Activated CD4-positive, alpha-beta T cell treated with anti-CD3 and anti-CD28 coated beads for 1 hour (primary cell): Measurements from ENCODE around the gene NTRK1.

ENCODE experiments used
- DNase-seq: peaks from one replicate; pipeline ENCODE4 v3.0.0-alpha.2; 2020

Gene NTRK1

GRCh38 chr1:156883919-156884318, 23.3 kb downstream of the NTRK1 start:
- no peak for DNase-seq

- no peak for DNase-seq
These were observed 24.0 kb downstream of the NTRK1 start for GRCh38 chr1:156884560-156885184.

DNA sequence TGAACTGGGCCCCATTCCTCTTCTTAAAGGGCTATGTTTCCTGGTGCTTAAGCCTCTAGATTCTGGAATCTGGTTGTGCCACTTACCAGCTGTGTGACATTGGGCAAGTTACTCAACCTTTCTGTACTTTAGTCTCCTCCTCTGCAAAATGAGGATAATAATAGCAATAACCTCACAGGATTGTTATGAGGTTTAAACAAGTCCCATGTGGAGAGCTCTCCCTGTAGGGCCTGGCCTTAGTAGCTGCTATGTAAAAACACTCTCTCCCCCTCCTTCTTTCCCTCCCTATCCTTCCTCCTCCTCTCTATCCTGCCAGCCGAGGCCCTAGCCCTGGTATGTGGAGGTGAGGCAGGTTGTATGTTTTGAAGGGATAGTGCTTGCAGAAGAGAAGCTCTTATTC, 24.6 kb downstream of the NTRK1 start:
- DNase-seq = no peak

DNA sequence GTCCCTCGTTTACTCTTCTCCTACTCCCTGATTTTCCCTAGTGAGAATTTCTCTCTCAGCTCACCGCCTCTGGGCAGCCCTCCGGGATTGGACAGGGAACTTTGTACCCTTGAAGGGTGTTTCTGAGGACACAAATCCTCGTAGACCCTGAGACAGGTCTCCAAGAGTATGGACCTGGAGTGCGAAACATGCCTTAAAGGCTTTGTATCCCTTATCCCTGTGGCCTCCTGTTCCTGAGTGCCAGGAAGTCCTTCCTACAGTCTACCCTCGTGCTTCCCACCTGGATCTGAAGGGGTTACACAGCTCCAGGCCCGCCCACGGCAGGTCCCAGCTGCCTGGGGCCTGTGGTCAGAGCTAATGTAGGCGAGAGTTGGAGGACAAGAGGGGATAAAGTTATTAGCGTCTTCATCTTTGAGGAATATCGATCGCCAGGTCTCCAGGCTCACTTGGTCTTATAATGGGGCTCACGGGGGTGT, 25.3 kb downstream of the NTRK1 start:
- no peak for DNase-seq

GRCh38 chr1:156886583-156887281, 26.1 kb downstream of the NTRK1 start:
- DNase-seq = no peak

DNA sequence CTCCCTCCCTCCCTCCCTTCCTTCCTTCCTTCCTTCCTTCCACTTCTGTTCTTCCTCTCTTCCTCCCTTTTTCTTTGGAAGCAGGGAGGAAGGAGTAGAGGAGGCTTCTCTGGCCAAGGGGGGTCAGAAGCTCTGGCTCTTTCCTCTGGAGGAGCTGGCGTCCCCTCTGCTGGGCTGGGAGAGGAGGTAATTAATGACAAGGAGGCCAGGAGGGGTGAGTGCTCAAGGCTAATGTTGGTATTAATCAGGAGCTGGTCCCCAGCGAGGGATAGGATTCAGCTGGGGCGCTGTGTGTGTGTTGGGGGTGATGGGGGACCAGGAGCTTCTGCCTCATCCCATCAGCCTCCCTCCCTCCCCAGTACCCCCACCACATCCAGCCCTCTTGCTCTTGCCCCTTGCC, 26.7 kb downstream of the NTRK1 start:
- no peak for DNase-seq

- no peak for DNase-seq
These were observed 27.1 kb downstream of the NTRK1 start for GRCh38 chr1:156887734-156888133.

DNA sequence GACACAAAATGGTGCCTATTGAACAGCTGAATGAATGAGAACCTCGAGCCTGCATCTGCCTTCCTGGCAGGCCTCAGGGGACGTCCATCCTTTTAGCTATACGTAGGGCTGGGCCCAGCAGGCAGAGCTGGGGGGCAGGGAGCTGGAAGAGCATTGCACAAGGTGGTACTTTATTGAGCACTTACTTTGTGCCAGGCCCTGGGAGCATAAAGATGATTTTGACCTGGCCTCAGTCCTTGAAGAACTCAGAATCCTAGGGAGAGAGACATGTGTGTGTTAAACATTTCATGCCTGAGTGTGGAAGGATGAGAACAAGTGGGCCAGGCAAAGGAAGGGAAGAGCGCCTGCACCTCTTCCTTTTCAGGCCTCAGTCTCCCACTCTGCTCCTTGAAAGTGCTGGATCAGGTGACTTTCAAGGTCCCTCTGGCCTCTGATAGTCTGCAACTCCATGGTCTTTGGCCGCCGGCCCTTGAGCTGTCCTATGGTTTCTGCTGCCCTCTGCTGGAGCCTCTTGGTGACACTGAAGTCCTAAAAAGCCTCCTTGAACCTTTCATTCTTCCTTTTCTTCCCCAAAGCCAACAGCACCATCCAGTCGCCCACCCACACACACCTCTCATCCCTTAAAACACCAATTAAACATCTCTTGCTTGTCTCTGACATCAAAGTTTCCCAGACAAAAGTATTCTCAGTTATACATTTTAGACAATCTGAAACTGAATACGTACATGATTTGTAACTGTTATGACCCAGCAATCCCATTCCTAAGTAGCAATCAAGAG, 29.3 kb downstream of the NTRK1 start:
- DNase-seq = peak; percentile 19

- peak; percentile 76 for DNase-seq
These were observed 31.8 kb downstream of the NTRK1 start for GRCh38 chr1:156892190-156893047.

DNA sequence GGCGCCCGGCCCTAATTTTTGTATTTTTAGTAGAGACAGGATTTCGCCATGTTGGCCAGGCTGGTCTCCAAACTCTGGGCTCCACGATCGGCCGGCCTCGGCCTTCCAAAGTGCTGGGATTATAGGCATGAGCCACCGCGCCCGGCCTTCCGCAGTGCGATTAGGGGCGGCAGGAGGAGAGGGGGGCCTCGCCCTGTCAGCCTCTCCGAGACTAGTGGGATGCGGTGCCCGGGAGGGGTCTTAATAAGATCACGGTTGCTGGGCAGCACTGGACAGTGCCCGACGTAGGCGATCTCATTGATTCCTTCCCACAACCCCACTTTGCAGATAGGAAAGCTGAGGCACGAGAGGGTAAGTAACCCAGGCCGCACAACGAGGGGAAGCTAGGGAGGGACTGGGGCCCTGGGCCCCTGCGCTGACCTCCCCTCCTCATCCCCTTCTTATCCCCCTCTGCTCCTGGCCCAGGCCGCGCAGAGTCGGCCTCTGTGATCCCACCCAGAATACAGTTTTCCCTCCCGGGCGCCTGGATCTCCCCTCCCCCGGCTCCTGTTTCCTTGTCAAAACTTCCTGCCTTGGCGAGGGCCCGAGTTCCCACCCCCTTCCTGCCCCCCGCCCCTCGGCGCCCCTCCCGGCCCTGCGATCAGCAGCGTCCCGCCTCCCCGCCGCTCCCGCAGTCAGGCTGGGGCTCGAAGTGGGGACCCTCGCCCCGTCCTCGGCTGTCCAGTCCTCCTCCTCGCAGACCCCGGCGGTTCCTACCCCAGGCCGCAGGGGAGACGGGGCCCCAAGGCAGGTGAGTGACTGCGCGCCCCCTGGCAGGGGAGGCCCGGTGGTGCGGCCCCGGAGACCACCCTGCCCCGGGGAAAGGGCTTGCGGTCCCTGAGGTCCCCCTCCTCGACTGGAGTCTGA, 32.6 kb downstream of the NTRK1 start, which contains the start of gene PEAR1:
Gene PEAR1 (plus strand): TSS at position 671 of the 906 bp plus-strand sequence. CDS start 10,209 bp downstream, outside the sequence.
- DNase-seq = no peak

- DNase-seq = no peak
These were observed 33.3 kb downstream of the NTRK1 start for GRCh38 chr1:156894001-156894400.

- DNase-seq = no peak
These were observed 34.2 kb downstream of the NTRK1 start for GRCh38 chr1:156894711-156895454.

DNA sequence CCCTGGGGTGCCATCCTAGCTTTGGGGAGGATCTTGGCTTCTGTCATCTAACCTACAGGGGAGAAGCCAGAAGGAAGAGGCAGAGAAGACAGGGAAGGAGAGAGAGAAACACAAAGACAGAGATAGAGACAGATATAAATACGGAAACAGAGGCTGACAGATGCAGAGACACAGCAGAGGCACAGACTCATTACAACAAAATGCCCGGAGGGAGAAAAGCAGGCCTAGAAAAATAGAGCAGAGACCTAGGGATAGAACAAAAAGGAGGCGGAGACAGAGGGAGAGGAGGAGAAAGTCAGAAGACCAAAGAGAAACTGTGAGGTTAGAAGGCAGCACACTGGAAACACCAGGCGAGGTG, 34.8 kb downstream of the NTRK1 start:
- DNase-seq = no peak

DNA sequence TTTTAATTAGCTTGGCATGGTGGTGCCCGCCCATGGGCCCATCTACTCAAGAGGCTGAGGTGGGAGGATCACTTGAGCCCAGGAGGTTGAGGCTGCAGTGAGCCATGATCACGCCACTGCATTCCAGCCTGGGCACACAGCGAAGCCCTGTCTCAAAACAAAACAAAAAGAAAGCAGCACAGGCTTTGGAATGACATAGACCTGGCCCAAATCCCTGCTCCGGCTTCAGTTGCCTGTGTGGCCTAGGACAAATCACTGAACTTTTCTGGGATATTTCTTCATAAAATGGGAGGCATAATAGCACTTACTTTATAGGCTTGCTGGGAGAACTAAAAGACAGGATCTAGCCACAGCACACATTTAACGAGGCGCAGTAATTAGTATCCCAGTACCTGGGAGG, 35.3 kb downstream of the NTRK1 start:
- no peak for DNase-seq

DNA sequence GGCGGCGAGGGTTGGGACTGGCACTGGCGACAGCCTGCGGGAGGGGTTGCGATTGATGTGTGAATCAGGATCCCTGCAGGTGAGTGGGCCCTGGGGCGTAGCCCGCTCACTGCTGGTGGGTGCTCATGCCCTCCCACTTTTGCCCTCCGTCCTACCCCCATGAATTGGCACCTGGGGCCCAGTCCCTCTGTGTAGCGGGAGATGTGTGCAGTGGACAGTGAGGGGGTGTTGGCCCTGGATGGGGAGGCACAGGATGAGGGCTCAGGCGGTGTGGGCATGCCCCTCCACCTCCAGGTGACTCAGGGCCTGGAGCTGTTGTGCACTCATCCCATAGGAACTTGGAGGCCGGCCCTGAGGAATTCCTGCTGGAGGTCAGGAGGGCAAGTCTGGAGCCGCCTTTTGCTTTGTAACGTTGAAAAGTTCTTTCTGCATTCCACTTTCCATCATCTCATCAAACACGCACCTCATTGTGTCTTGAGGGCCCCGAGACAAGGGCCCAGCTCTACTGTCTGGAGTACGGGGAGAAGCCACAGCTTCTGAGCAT, 35.9 kb downstream of the NTRK1 start:
- no peak for DNase-seq

DNA sequence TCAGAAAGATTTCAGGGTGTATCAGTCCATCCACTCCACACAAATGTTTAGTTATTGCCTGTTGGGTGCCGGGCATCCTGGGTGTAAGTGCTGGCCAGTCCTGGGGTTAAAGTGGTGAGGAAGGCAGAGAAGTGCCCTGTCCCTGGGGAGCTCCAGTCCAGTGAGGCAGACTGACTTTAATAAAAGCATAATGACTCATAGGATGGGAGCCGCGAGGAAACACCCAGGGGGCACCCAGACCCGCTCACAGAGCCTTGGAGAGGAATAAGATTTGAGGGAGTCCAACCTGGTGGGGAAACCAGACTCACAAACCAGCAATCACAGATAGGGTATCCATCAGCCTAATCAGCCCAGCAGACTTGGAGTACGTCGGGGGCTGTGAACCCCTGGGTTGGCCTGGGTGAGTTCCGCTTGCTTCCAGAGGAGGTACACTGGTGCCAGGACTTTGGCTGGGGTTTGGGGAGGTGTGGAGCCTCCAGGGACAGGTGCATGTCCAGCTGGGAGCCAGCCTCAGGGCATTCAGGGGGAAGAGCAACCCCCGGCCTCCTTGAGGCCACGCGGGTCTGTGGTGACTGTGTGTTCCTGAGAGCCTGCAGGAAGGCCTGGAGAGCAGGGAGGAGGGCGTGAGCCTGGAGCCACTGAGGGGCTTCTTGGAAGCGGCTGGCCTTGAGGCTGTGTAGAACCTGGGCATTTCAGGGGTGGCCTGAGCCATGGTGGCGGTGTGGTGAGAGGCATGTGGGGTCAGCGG, 36.6 kb downstream of the NTRK1 start:
- DNase-seq = no peak

GRCh38 chr1:156898161-156898566, 37.5 kb downstream of the NTRK1 start:
- no peak for DNase-seq

- DNase-seq = no peak
These were observed 38.5 kb downstream of the NTRK1 start for GRCh38 chr1:156898971-156899664.
